Umbilical cord (tissue), 2 donors: ENCODE data around the gene TMA7B. TPM values are rescaled to one million over a fixed set of nuclear protein-coding genes. Genes with fewer than 3 reads are reported as not detected.

Experiments used
- DNase-seq: peaks from one replicate; pipeline ENCODE4 v3.0.0-alpha.2; 2015; ENCODE audit warnings: low spot score
- total RNA-seq: library from RNA; depleted of rRNA; stranded (reverse); fragments of >200 nt; gene quantifications from one replicate; pipeline ENCODE4 v1.2.3, GENCODE V29; 2014; ENCODE audit warnings: low replicate concordance; ENCODE audit not compliant: insufficient read depth

Gene TMA7B
- total RNA-seq, 1 donor from 2014 or later = 1.7 TPM

DNA sequence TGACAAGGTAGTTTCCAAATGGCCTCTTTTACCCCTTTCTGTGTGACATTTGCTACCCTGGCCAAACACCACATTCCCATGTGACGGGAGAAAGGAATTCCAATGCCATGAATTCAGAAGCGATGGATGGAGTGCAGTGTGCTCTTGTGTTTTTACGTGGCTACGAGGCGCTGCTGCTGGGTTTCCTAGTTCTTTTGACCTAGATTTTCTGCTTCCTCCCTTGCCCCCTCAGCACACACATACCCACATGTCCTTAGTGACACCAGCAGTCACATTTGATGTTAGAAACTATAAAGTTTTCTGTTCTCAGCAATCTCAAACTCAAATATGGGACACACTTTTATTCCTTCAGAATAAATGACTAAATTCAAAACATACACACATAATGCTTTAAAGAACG, 7.8 kb upstream of the TMA7B start:
- DNase-seq = no peak

DNA sequence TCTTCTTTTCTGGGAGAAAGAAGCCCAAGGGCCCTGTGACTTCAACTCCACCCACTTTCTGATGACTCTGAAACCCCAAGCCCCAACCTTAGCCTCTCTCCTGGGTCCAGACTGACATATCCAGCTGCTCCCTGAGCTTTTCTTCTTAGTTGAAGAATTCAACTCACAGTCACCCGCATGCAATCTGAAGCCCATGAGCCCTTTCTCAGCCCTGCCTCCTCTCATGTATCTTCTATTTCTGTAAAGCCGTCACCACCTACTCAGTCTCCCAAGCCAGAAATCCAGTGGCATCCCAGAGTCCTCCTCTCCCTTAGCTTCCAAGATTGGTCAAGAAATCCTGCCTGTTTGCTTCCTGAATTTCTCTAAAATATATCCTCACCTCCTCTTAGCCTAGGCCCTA, 7.1 kb upstream of the TMA7B start:
- DNase-seq = peak; percentile 11

- peak; percentile 36 for DNase-seq
These were observed 5.6 kb upstream of the TMA7B start for GRCh38 chr22:39954584-39955055.

GRCh38 chr22:39955675-39956074, 4.5 kb upstream of the TMA7B start:
- no peak for DNase-seq

DNA sequence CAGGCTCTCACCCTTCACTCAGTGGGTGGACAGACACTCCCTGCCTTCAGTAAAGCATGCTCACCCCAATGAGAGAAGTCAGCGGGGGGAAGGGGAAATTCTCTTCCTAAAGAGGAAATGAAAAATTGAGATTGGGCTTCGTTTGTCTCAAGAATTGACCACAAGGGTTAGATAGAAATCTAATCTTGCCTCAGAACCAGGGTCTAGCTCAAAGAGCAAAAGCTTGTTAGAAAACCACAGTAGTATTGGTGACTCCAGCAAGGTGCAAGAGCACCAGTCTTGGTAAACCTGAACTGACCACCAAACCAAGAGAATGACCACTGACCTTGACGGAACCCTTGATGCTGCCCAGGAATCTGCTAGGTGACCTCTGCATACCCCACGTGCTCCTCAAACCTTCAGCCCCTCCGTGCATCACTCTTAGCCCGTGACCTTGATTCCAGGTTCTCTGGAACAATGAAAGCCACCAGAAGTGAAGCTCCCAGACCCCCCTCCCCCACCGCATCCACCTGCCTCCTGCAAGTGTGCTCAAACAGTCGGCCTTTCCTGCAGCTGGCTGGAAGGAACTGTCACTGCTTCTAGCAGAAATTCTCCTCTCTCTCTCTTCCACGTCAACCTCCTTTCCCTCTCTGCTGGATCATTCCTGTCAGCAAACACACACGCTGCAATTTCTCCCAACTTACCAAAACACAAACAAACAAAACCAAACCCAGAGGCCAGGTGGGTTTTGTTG, 3.1 kb upstream of the TMA7B start:
- DNase-seq = no peak

GRCh38 chr22:39958009-39958711, 2.0 kb upstream of the TMA7B start:
- no peak for DNase-seq

DNA sequence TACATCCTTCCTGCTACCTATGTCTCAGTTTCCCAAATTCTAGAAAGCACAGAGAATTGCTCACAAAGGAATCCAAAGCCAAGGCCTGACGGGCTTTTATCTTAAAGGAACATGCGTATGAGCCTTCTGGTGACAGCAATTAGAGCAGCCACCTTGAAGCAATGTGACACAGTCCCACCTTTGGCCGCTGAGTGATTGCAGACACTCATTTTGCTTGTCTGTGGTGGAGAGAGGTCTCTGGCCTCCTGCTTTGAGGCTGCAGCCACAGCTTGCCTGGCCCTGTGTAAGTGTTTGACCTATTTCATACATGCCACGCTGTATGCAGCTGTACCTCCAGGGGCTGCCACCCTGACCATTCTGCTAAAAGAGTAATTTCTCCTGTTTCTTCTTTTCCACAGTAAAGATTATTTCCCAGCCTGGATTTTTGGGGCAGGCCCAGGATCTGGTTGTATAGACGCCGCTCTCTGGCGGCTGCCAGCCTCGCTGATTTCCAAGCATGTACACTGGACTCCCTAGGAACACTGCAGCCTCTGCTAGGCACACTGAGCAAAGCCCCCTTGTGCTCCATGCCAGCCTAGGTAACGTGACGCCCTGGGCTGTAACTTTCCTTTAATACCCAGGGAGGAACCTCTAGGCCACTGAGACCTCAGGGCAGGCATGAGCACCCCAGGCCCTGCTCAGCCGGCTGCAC, 1.1 kb upstream of the TMA7B start:
- DNase-seq = no peak

GRCh38 chr22:39960791-39961746, 872 bp downstream of the TMA7B start:
- DNase-seq = no peak

DNA sequence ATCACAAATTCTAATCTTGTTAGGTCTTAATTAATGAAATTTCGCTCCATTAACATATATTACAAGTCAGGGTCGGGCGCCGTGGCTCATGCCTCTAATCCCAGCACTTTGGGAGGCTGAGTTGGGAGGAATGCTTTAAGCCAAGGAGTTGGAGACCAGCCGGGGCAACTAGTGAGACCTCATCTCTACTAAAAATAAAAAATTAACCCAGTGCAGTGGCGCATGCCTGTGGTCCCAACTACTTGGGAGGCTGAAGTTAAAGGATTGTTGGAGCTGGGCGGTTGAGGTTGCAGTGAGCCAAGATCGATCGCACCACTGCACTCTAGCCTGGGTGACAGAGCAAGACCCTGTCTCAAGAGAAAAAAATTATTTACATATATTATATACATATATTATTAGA, 1.9 kb downstream of the TMA7B start:
- DNase-seq = no peak

DNA sequence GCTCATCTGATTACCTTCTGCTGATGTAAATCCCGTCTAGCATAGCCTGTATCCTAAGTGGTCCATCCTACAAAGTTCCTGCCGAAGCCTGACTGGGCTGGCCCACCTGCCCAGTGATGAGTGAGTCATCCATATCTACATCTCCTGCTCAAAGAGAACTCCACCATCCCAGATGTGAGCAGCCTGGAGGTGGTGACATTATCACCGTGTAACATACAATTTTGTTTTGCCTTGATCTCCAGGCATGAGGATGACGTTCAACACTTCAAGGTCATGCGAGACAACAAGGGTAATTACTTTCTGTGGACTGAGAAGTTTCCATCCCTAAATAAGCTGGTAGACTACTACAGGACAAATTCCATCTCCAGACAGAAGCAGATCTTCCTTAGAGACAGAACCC, 5.6 kb downstream of the TMA7B start:
- no peak for DNase-seq

- no peak for DNase-seq
These were observed 6.3 kb downstream of the TMA7B start for GRCh38 chr22:39966470-39966869.

DNA sequence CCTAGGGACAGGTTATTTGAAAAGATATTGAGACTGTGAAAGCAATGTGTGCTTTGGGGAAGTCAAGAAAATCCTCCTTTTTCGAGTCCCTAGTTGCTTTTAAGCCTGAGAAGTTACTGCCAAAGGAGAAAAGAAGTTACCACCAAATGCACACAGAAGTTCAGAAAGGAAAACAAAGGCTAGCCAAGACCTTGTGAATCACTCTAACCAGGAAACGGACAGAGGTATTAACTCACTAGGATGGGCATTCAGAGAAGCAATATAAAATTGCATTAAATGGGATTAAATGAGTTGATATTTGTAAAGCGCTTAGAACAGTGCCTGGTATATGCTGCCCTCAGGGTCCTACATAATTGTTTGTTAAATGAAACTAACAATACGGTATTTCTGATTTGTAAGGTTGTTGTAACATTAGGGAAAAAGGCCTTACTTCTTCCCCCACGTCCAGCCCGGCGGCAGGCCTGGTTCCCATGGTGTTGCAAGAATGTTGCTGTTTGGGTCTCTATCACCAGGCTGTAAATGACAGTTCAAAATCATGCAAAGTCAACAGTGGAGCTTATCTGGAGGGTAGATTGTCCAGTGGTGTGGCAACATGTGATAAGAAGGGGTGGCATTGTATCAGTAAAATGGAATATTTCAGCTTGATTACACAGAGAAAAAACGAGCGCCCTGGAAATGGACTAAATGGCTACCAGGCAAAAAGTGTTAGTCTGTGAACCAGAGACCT, 7.1 kb downstream of the TMA7B start:
- DNase-seq = no peak

DNA sequence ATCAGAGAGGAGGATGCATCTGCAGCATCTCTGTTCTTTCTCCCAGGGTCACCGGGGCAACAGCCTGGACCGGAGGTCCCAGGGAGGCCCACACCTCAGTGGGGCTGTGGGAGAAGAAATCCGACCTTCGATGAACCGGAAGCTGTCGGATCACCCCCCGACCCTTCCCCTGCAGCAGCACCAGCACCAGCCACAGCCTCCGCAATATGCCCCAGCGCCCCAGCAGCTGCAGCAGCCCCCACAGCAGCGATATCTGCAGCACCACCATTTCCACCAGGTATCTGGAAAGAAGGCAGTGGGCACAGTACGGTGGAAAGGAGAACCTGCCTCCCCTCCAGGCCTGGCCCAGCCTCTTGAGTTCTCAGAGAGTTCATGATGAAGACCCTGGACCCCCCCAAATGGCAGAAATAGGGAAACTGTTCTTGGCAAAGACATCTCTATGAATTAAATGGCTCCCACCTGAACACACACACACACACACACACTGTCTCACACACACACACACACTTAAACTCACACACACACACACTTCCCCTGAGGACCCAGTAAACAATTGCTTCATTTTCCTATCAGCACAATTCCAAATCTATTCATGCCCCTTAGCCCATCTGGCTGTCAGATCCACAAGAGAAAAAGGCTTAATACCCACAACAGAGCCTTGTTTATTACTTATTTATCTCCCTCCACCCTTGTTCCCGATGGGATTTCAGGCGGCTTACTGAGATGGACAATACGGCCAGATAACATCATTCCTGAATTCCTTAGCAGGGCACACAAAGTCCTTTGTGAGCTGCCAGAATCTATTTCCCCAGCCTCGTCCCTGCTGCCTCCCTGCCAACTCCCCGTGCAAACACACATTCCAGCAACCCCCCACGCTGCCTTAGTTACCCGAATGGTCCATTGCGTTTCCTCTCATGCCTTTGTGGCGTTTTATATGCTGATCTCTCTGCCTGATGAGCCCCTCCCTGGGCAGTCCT, 8.1 kb downstream of the TMA7B start:
- DNase-seq = no peak

GRCh38 chr22:39970742-39971141, 10.5 kb downstream of the TMA7B start:
- DNase-seq = no peak

DNA sequence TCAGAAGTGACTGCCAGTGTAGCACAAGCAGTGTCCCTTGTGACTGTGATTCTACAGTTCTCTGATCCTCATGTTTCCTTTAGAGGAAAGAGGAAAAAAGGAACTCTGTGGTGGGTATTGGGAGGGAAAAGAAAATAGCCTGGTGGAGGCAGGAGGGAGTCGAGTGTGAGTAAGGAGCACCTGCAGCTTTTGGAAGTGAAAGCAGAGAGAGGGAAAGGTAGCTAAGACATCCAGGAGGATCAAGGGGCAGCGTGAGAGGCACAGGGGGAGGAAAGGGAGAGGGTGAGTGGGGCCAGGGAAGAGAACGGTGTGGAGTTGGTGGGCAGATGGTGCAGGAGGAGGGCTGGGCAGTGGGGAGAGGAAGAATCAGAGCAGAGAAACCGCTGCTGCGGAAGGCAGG, 12.4 kb downstream of the TMA7B start:
- no peak for DNase-seq

DNA sequence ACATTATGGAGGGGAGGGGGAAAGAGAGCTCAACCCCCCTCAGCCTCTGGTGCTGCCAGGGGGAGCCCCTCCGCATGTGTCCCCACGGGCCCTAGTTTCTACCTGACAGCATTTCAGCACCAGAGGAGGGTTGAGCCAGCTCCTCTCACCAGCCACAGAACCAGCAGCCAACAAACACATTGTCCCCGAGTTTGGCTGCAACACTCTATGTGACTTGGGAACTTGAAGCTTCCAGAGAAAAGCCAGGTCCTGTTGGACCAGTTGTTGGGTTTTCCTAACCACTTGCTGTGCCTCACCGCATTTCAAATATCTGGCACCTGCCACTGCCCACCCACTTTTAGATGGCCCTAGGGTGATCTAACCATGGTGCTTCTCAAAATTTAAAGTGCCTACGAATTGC, 13.5 kb downstream of the TMA7B start:
- no peak for DNase-seq

- no peak for DNase-seq
These were observed 13.9 kb downstream of the TMA7B start for GRCh38 chr22:39974065-39974464.

DNA sequence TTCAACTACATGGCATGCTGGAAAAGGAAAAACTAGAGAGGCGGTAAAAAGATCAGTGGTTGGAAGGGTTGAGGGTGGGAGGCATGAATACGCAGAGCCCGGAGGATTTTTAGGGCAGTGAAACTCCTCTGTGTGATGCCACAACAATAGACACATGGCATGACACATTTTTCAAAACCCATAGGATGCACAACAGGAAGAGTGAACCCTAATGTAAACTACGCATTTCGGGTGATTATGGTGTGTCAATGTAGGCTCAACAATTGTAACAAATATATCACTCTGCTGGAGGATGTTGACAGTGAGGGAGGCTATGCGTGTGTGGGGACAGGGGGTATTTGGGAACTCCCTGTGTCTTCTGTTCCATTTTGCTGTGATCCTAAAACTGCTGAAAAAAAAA, 18.9 kb downstream of the TMA7B start:
- DNase-seq = no peak

DNA sequence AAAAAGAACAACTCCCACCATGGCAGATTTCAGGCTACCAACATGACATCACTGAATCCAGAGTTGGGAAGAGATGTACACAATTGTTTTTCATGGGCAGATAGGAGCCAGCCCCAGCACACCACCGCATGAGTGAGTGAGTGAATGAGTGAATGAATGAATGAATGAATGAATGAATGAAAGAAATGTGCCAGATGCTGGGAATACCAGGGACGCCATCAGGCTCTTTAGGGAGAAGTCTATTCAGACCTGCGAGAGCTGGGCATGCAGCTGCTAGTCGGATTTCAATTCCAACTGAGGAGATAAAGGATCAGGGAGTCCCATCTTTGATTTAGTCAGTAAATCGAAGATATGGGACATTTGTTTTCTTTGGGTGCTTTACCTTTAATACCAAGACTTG, 19.3 kb downstream of the TMA7B start:
- no peak for DNase-seq

DNA sequence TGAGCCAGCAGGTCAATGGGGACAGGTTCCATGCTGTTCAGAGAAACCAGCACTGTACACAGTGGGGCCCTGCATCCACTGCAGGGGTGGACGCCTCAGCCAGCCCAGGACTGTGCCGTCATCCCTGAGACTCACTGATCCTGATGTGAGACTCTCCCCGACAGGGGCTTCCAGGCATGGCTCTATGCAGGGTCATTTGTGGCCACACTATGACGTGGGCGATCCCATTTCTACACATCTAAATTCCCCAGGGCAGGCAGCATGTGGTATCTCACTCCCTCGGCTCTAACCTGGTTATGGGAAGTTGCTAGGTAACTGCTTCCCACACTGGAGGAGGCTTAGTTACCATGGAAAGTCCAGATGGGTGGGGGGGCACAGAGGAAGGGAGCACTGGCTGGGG, 20.4 kb downstream of the TMA7B start:
- no peak for DNase-seq
